Karpas-422 (cell line): Measurements from ENCODE around the gene ADAP1. TPM values are rescaled to one million over a fixed set of nuclear protein-coding genes. Genes with fewer than 3 reads are reported as not detected.

Experiments
- DNase-seq: peaks from one replicate; pipeline ENCODE4 v3.0.0-alpha.2; 2015
- H2AFZ ChIP-seq: fragments of 200-600 bp; sonication (generic); 2 replicates; pipeline ENCODE4 v1.6.1; 2014; ENCODE audit warnings: antibody characterized with exemption, low read length, mixed read lengths
- H3K27ac ChIP-seq: fragments of 200-600 bp; sonication (generic); 2 replicates; pipeline ENCODE4 v1.5.1; 2014; ENCODE audit warnings: mild to moderate bottlenecking, low read length, moderate library complexity
- H3K27me3 ChIP-seq: fragments of 200-600 bp; sonication (generic); 2 replicates; pipeline ENCODE4 v1.6.1; 2014; ENCODE audit warnings: low read length, mixed read lengths
- H3K36me3 ChIP-seq: fragments of 200-600 bp; sonication (generic); 2 replicates; pipeline ENCODE4 v1.6.1; 2014; ENCODE audit warnings: low read length, mixed read lengths; ENCODE audit not compliant: insufficient read depth
- H3K4me1 ChIP-seq: fragments of 200-600 bp; sonication (generic); 2 replicates; pipeline ENCODE4 v1.6.1; 2014; ENCODE audit warnings: mild to moderate bottlenecking, low read length, mixed read lengths
- H3K4me2 ChIP-seq: fragments of 200-600 bp; sonication (generic); 2 replicates; pipeline ENCODE4 v1.6.1; 2014; ENCODE audit warnings: low read length, low read depth, mild to moderate bottlenecking; ENCODE audit not compliant: poor library complexity, severe bottlenecking
- H3K4me3 ChIP-seq: fragments of 200-600 bp; sonication (generic); 2 replicates; pipeline ENCODE4 v1.5.1; 2014; ENCODE audit warnings: mild to moderate bottlenecking, antibody characterized with exemption, low read length, mixed read lengths
- H3K79me2 ChIP-seq: fragments of 200-600 bp; sonication (generic); 2 replicates; pipeline ENCODE4 v1.6.1; 2014; ENCODE audit warnings: mild to moderate bottlenecking, low read length, mixed read lengths
- H3K9ac ChIP-seq: fragments of 200-600 bp; sonication (generic); 2 replicates; pipeline ENCODE4 v1.6.0; 2014; ENCODE audit warnings: low read length
- H3K9me2 ChIP-seq: fragments of 200-600 bp; sonication (generic), shearing (Covaris generic); replicated peaks from 2 replicates; pipeline ENCODE4 v1.6.0; 2014; ENCODE audit warnings: mild to moderate bottlenecking, low read length, moderate library complexity; ENCODE audit not compliant: insufficient read depth
- H3K9me3 ChIP-seq: fragments of 300-700, 200-600 bp; sonication (generic); 2 replicates; pipeline ENCODE4 v1.6.1; 2014; ENCODE audit warnings: low read length, mixed read lengths
- H4K20me1 ChIP-seq: fragments of 200-600 bp; sonication (generic); 2 replicates; pipeline ENCODE4 v1.6.1; 2014; ENCODE audit warnings: mild to moderate bottlenecking, antibody characterized with exemption, low read length, low read depth; ENCODE audit not compliant: insufficient read depth
- total RNA-seq: library from RNA; depleted of rRNA; stranded (reverse); fragments of >200 nt; shearing (Covaris generic); gene quantifications from 2 replicates; pipeline ENCODE4 v1.2.3, GENCODE V29; 2014; ENCODE audit warnings: low replicate concordance

Gene ADAP1
- total RNA-seq, 1 experiment from 2014 or later = not detected

DNA sequence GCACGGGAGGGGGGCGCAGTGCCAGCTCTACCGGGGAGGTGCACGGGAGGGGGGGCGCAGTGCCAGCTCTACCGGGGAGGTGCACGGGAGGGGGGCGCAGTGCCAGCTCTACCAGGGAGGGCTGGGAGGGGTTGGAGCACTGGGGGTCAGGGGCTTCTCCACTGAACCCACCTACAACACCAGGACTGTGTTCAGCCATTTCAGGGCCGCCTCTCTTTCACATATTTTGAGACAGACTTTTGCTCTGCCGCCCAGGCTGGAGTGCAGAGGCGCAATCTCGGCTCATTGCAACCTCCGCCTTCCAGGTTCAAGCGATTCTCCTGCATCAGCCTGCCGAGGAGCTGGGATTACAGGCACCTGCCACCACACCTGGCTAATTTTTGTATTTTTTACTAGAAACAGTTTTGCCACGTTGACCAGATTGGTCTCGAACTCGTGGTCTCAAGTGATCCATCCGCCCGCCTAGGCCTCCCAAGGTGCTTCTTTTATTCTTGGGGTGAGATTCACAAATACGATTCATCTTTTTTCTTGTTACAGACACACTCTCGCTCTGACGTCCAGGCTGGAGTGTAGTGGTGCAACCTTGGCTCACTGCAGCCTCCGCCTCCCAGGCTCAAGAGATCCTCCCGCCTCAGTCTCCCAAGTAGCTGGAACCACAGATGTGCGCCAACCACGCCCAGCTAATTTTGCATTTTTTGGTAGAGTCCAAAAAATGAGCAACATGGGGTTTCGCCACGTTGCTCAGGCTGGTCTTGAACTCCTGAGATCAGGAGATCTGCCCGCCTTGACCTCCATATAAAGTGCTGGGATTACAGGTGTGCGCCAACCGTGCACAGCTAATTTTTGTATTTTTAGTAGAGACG, 37.0 kb downstream of the ADAP1 start:
- H3K79me2 ChIP-seq = no peaks in the 10 kb centered on the region

DNA sequence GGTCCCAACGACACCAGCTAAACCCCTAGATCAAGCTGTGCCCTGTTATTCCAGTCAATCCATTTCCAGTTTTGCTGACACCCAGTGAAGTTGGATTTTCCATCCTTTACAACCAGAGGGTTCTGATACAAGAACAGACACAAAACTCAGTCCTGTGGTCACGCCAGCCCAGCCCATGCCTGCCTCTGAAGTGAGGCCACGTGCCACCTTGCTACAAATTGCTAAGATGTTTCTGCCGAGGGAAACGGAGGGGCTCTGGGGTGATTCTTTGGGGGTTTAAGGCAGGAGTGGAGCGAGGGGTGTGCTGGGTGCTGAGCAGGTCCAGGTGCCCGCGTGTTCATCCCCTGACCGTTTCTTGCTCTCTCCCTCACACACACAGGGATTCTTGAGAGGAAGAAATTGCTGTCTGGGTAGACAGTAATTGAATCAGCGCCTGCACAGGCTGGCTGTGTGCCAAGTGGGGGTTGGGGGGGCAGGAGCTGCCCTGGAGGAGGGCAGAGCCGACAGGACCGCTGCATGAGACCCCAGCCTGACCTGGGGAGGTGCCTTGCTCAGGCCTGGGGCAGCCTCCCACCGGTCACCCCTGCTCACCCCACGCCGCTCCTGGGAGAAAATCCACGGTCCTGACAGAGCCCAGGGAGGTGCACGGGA, 38.1 kb downstream of the ADAP1 start:
- DNase-seq = no peak
- no peaks in the 10 kb centered on the region for H4K20me1 ChIP-seq
- no peak overlapping the region for H3K4me2 ChIP-seq
- H3K27ac ChIP-seq = no peak overlapping the region
- no peak overlapping the region for H3K4me3 ChIP-seq
- no peaks in the 10 kb centered on the region for H3K9me3 ChIP-seq
- H3K9ac ChIP-seq = no peak overlapping the region
- no peaks in the 10 kb centered on the region for H3K36me3 ChIP-seq
- H2AFZ ChIP-seq = no peak overlapping the region
- no peaks in the 10 kb centered on the region for H3K79me2 ChIP-seq
- no peaks in the 10 kb centered on the region for H3K4me1 ChIP-seq
- no peaks in the 10 kb centered on the region for H3K27me3 ChIP-seq
- no peaks in the 10 kb centered on the region for H3K9me2 ChIP-seq

More for the DNA sequence above, 37.0 kb downstream of the ADAP1 start:
- DNase-seq = no peak
- Histone ChIP-seq H3K4me2 (no peak overlapping the region), H3K27ac (no peak overlapping the region), H3K9me3 (no peaks in the 10 kb centered on the region), H4K20me1 (no peaks in the 10 kb centered on the region), H3K27me3 (no peaks in the 10 kb centered on the region), H3K36me3 (no peaks in the 10 kb centered on the region), H3K4me3 (no peak overlapping the region), H3K9ac (no peak overlapping the region), H3K9me2 (no peaks in the 10 kb centered on the region), H2AFZ (no peak overlapping the region), H3K4me1 (no peaks in the 10 kb centered on the region)

DNA sequence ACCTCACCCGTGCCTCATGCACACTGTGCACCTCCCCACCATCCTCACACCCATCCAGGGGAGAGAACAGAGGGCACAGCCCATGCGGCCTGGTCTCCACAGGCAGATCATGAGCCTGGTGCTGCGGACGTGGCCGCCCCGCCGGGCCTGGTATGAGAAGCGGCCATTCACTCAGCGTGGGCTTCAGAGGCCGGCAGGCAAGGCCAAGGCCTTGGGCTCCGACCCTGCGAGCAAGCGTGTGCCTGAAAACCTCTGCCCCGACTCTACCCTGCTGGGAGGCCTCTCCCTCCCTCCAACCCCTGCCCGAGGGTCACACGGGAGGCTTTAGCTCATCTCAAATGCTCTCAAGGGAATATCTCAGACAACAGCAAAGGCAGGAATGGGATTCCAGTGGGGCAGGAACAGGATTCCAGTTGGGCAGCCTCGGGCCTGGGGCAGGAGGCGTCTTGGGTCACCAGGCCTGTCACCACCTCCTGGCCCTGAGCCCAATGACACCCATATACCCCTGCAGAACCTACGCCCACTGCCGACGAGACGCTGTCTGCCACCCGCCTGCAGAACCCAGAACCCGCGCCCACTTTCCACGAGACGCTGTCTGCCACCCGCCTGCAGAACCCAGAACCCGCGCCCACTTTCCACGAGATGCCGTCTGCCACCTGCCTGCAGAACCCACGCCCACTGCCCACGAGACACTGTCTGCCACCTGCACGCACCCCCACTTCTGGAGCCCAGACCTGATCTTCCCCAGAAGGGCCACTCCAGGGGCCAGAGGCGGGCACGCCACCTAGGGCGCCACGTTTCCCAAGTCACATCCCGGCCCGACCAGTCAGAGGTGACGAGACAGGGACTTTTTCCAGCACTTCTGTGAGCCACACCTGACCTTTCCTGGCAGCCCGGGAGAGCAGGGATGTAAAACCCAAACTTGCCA, 38.9 kb downstream of the ADAP1 start:
- H3K4me3 ChIP-seq = no peak overlapping the region
- no peak overlapping the region for H3K9ac ChIP-seq
- no peaks in the 10 kb centered on the region for H3K27me3 ChIP-seq
- no peak overlapping the region for H3K4me2 ChIP-seq
- H3K9me2 ChIP-seq = no peaks in the 10 kb centered on the region
- no peaks in the 10 kb centered on the region for H4K20me1 ChIP-seq
- no peaks in the 10 kb centered on the region for H3K36me3 ChIP-seq
- no peak overlapping the region for H2AFZ ChIP-seq
- H3K79me2 ChIP-seq = no peaks in the 10 kb centered on the region
- no peak overlapping the region for H3K27ac ChIP-seq
- DNase-seq = no peak
- H3K4me1 ChIP-seq = peaks cover 2% of the 10 kb centered on the region
- H3K9me3 ChIP-seq = no peaks in the 10 kb centered on the region

- no peak overlapping the region for H3K9ac ChIP-seq
- no peak for DNase-seq
- H3K4me1 ChIP-seq = peaks cover 11% of the 10 kb centered on the region
- H3K9me3 ChIP-seq = no peaks in the 10 kb centered on the region
- 0 out of 2 replicates have a peak, but pooled peaks cover under 1% of the 10 kb centered on the region for H4K20me1 ChIP-seq
- no peak overlapping the region for H2AFZ ChIP-seq
- H3K79me2 ChIP-seq = no peaks in the 10 kb centered on the region
- no peak overlapping the region for H3K27ac ChIP-seq
- no peaks in the 10 kb centered on the region for H3K36me3 ChIP-seq
- H3K4me2 ChIP-seq = no peak overlapping the region
- H3K27me3 ChIP-seq = no peaks in the 10 kb centered on the region
- H3K4me3 ChIP-seq = no peak overlapping the region
- H3K9me2 ChIP-seq = no peaks in the 10 kb centered on the region
Observed at GRCh38 chr7:914521-915194, 39.8 kb downstream of the ADAP1 start.

- H3K9me2 ChIP-seq = no peaks in the 10 kb centered on the region
- H3K9me3 ChIP-seq = no peaks in the 10 kb centered on the region
- H3K9ac ChIP-seq = no peak overlapping the region
- no peaks in the 10 kb centered on the region for H3K79me2 ChIP-seq
- no peak overlapping the region for H3K27ac ChIP-seq
- no peak overlapping the region for H3K4me3 ChIP-seq
- H3K36me3 ChIP-seq = no peaks in the 10 kb centered on the region
- H3K27me3 ChIP-seq = no peaks in the 10 kb centered on the region
- no peak overlapping the region for H2AFZ ChIP-seq
- H3K4me1 ChIP-seq = peaks cover 16% of the 10 kb centered on the region
- H4K20me1 ChIP-seq = 0 out of 2 replicates have a peak, but pooled peaks cover 3% of the 10 kb centered on the region
- no peak for DNase-seq
- H3K4me2 ChIP-seq = no peak overlapping the region
Observed at GRCh38 chr7:913736-914520, 40.6 kb downstream of the ADAP1 start.

DNA sequence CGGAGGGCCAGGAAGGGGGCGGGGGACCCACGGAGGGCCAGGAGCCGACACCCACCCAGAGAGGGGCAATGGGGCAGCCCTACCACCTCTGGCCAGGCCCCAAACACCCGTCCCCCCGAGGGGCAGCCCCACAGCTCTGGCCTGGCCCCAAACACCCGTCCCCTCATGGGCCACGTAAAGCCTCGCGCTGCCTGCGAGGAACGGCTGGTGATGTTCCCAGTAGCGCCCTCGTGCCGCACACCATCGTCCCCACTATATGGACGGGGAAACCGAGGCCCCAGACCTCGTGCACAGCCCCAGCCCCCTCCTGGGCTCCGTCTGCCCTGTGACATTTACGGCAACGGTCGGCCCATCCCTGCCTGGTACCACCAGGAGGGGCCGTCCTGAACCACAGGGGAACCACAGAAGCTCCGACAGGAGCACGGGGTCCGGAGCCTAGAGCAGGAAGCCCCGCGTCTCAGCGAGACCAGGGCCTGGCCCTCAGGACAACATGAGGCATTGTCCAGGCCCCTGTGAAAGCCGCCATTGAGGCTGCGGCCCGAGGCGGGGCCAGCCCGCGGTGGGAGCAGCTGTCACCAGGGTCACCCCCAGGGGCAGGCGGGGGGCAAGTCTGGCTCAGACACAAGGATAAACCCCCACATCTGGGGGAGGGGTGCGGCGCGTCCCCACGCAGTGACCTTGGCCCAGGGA, 42.5 kb downstream of the ADAP1 start:
- no peak for DNase-seq
- no peaks in the 10 kb centered on the region for H3K36me3 ChIP-seq
- H3K79me2 ChIP-seq = no peaks in the 10 kb centered on the region
- H4K20me1 ChIP-seq = 0 out of 2 replicates have a peak, but pooled peaks cover 5% of the 10 kb centered on the region
- H3K27me3 ChIP-seq = no peaks in the 10 kb centered on the region
- H3K4me3 ChIP-seq = no peak overlapping the region
- H3K9me3 ChIP-seq = no peaks in the 10 kb centered on the region
- no peak overlapping the region for H3K9ac ChIP-seq
- H3K9me2 ChIP-seq = no peaks in the 10 kb centered on the region
- no peak overlapping the region for H2AFZ ChIP-seq
- no peak overlapping the region for H3K4me2 ChIP-seq
- H3K27ac ChIP-seq = no peak overlapping the region
- peaks cover 16% of the 10 kb centered on the region for H3K4me1 ChIP-seq

- Histone ChIP-seq H3K79me2 (no peaks in the 10 kb centered on the region), H2AFZ (no peak overlapping the region), H3K9ac (no peak overlapping the region), H3K9me3 (no peaks in the 10 kb centered on the region), H4K20me1 (0 out of 2 replicates have a peak, but pooled peaks cover 7% of the 10 kb centered on the region), H3K4me1 (peaks cover 16% of the 10 kb centered on the region), H3K27me3 (no peaks in the 10 kb centered on the region), H3K27ac (no peak overlapping the region), H3K4me2 (no peak overlapping the region), H3K4me3 (no peak overlapping the region), H3K9me2 (no peaks in the 10 kb centered on the region), H3K36me3 (no peaks in the 10 kb centered on the region)
- DNase-seq = no peak
Observed at GRCh38 chr7:910931-911431, 43.5 kb downstream of the ADAP1 start.
